Measurements from ENCODE around the gene SSX4.
"Not testable (repeated sequence)": the region's sequence is repeated elsewhere in the genome, so short reads cannot be mapped to it uniquely, and the experiment has no call there.

The SSX4 gene

DNA sequence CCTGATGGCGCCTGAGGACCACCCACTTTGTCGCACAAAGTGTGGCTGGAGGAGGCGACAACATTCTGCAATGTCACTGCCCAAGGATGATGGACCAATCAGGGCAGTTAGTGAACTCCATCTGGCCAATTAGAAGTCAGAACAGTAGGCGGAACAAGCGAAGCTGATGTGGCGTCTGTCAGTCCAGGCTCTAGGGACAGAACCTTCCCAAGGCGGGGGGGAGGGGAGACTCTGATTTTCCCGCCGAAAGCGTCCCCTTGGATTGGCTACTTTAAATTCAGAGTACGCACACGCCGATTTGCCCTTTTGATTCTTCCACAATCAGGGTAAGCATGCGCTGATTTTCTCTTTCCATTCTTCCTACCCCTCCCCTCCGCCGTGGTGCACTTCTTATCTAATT is at the start of gene SSX4:
Gene SSX4 (plus strand): TSS at position 301 of the 400 bp plus-strand sequence. CDS start 515 bp downstream, outside the sequence.
- POLR2A ChIA-PET; CTCF ChIA-PET; DNase-seq (ENCODE audit: extremely low spot score): not testable (repeated sequence)

DNA sequence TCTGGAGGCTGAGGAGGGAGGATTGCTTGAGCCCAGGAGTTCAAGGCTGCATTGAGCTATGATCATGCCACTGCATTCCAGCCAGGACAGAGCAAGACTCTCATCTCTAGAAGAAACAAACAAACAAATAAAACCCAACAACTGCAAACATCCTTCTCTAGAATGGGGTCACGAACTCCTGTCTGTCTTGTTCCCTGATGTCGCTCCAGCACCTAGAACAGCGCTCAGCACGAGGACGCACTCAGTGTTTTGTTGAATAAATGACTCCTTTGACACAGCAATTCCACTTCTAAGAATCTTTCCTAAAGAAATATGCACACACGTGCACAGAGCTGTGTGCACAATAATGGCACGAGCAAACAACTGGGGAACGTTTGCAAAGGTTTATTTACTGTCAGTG is 37.3 kb upstream of the SSX4 start:
- DNase-seq (ENCODE audit: extremely low spot score); POLR2A ChIA-PET; CTCF ChIA-PET: not testable (repeated sequence)

GRCh38 chrX:48356315-48357094 is 26.8 kb upstream of the SSX4 start, which contains the start of gene SSX3:
TSS of gene SSX3 (minus strand) at chrX:48356703. CDS start at chrX:48355249, 1,454 bp downstream.
- DNase-seq (ENCODE audit: extremely low spot score); POLR2A ChIA-PET; CTCF ChIA-PET: not testable (repeated sequence)

DNA sequence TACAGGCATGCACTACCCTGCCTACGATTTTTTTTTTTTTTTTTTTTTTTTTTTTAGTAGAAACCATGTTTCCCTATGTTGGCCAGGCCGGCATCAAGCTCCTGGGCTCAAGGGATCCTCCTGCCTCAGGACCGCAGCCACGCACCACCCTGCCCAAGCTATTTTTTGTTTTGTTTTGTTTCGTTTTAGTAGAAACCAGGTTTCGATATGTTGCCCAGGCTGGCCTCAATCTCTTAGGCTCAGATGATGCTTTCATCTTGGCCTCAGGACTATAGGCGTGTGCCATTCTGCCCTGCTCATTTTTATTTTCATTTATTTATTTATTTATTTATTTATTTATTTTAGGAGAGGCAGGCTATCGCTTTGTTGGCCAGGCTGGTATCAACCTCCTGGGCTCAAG is 25.7 kb upstream of the SSX4 start:
- CTCF ChIA-PET = no interaction called here
- POLR2A ChIA-PET = no interaction called here

GRCh38 chrX:48359281-48359680 is 24.1 kb upstream of the SSX4 start:
- POLR2A ChIA-PET = not testable (repeated sequence)

More for the DNA sequence above, 25.7 kb upstream of the SSX4 start:
- no peak for TF ChIP-seq CTCF (IDR thresholded peaks at IDR 0.05; ENCODE audit: control extremely low read depth, extremely low read depth, low read depth, missing control alignments)
- DNase-seq (ENCODE audit: extremely low spot score) = no peak

GRCh38 chrX:48367717-48368408 is 15.5 kb upstream of the SSX4 start:
- CTCF ChIA-PET; DNase-seq (ENCODE audit: extremely low spot score); POLR2A ChIA-PET: not testable (repeated sequence)

More at GRCh38 chrX:48359281-48359680, 24.1 kb upstream of the SSX4 start:
- CTCF ChIA-PET; DNase-seq (ENCODE audit: extremely low spot score): not testable (repeated sequence)

- DNase-seq (ENCODE audit: extremely low spot score); POLR2A ChIA-PET; CTCF ChIA-PET: not testable (repeated sequence)
Observed at GRCh38 chrX:48370408-48370807, 12.9 kb upstream of the SSX4 start.

DNA sequence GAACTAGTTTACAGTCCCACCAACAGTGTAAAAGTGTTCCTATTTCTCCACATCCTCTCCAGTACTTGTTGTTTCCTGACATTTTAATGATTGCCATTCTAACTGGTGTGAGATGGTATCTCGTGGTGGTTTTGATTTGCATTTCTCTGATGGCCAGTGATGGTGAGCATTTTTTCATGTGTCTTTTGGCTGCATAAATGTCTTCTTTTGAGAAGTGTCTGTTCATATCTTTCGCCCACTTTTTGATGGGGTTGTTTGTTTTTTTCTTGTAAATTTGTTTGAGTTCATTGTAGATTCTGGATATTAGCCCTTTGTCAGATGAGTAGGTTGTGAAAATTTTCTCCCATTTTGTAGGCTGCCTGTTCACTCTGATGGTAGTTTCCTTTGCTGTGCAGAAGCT is 13.6 kb downstream of the SSX4 start:
- POLR2A ChIA-PET; CTCF ChIA-PET; DNase-seq (ENCODE audit: extremely low spot score): not testable (repeated sequence)

GRCh38 chrX:48397825-48398224 is 14.5 kb downstream of the SSX4 start:
- POLR2A ChIA-PET; CTCF ChIA-PET; DNase-seq (ENCODE audit: extremely low spot score): not testable (repeated sequence)

DNA sequence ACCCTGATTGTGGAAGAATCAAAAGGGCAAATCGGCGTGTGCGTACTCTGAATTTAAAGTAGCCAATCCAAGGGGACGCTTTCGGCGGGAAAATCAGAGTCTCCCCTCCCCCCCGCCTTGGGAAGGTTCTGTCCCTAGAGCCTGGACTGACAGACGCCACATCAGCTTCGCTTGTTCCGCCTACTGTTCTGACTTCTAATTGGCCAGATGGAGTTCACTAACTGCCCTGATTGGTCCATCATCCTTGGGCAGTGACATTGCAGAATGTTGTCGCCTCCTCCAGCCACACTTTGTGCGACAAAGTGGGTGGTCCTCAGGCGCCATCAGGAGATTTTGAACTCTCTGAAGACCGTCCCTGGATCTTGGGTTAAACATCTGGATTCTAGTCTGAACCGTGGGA is 28.5 kb downstream of the SSX4 start, which contains the start of gene SSX4B:
Gene SSX4B (minus strand): TSS at position 101 of the 400 bp plus-strand sequence. CDS start 588 bp downstream, outside the sequence.
- POLR2A ChIA-PET; DNase-seq (ENCODE audit: extremely low spot score); CTCF ChIA-PET: not testable (repeated sequence)

- CTCF ChIA-PET; POLR2A ChIA-PET; DNase-seq (ENCODE audit: extremely low spot score): not testable (repeated sequence)
Observed at GRCh38 chrX:48427027-48427716, 43.8 kb downstream of the SSX4 start.

GRCh38 chrX:48429606-48430005 is 46.3 kb downstream of the SSX4 start:
- DNase-seq (ENCODE audit: extremely low spot score); POLR2A ChIA-PET; CTCF ChIA-PET: not testable (repeated sequence)

GRCh38 chrX:48430166-48430565 is 46.8 kb downstream of the SSX4 start:
- DNase-seq (ENCODE audit: extremely low spot score) = not testable (repeated sequence)

GRCh38 chrX:48433713-48434112 is 50.4 kb downstream of the SSX4 start:
- CTCF ChIA-PET = interaction anchor here (1.6 kb wide), 1 partner anchor 350 kb away, joined by 3 read pairs; no protein-coding TSS in a partner anchor
- DNase-seq (ENCODE audit: extremely low spot score); POLR2A ChIA-PET: not testable (repeated sequence)

More at GRCh38 chrX:48430166-48430565, 46.8 kb downstream of the SSX4 start:
- POLR2A ChIA-PET, CTCF ChIA-PET: not testable (repeated sequence)
